ENCODE measurements around the gene ERG.

ERG gene

GRCh38 chr21:38472412-38473108 is 25.7 kb downstream of the ERG start:
- DNase-seq = no peak

- no peak for DNase-seq
Observed at GRCh38 chr21:38471766-38472165, 26.5 kb downstream of the ERG start.

GRCh38 chr21:38470755-38471154 is 27.5 kb downstream of the ERG start:
- DNase-seq = peak; percentile 62

- DNase-seq = no peak
Observed at GRCh38 chr21:38469642-38470041, 28.6 kb downstream of the ERG start.

- DNase-seq = no peak
Observed at GRCh38 chr21:38468989-38469388, 29.3 kb downstream of the ERG start.

- no peak for DNase-seq
Observed at GRCh38 chr21:38467911-38468310, 30.4 kb downstream of the ERG start.

- DNase-seq = no peak
Observed at GRCh38 chr21:38467374-38467773, 30.9 kb downstream of the ERG start.

- peak; percentile 89 for DNase-seq
Observed at GRCh38 chr21:38460171-38460742, 38.0 kb downstream of the ERG start.

- DNase-seq = no peak
Observed at GRCh38 chr21:38459490-38459889, 38.8 kb downstream of the ERG start.

- peak; percentile 72 for DNase-seq
Observed at GRCh38 chr21:38455403-38455802, 42.9 kb downstream of the ERG start.

GRCh38 chr21:38454702-38455101 is 43.6 kb downstream of the ERG start:
- DNase-seq = no peak

- DNase-seq = no peak
Observed at GRCh38 chr21:38454161-38454560, 44.1 kb downstream of the ERG start.

GRCh38 chr21:38448671-38449385 is 49.4 kb downstream of the ERG start:
- peak; percentile 72 for DNase-seq

- DNase-seq = no peak
Observed at GRCh38 chr21:38447611-38448010, 50.7 kb downstream of the ERG start.

- no peak for DNase-seq
Observed at GRCh38 chr21:38444691-38445090, 53.6 kb downstream of the ERG start.

- DNase-seq = no peak
Observed at GRCh38 chr21:38443110-38443509, 55.2 kb downstream of the ERG start.

- DNase-seq = no peak
Observed at GRCh38 chr21:38441153-38441552, 57.1 kb downstream of the ERG start.

- DNase-seq = peak; percentile 96
Observed at GRCh38 chr21:38440746-38441145, 57.5 kb downstream of the ERG start.

GRCh38 chr21:38439957-38440356 is 58.3 kb downstream of the ERG start:
- DNase-seq = no peak

- peak; percentile 47 for DNase-seq
Observed at GRCh38 chr21:38439426-38439825, 58.9 kb downstream of the ERG start.

GRCh38 chr21:38438462-38438893 is 59.8 kb downstream of the ERG start:
- peak; percentile 96 for DNase-seq

GRCh38 chr21:38436341-38436740 is 61.9 kb downstream of the ERG start:
- DNase-seq = no peak

- DNase-seq = peak; percentile 76
Observed at GRCh38 chr21:38434913-38435533, 63.3 kb downstream of the ERG start.

GRCh38 chr21:38433471-38433870 is 64.8 kb downstream of the ERG start:
- no peak for DNase-seq
